AG09309 (cell line): ENCODE data around the gene TPM2.

ENCODE experiments used
- DNase-seq: peaks from one replicate; pipeline ENCODE4 v3.0.0-alpha.2; 2010; ENCODE audit warnings: low read depth
- H3K4me3 ChIP-seq: 2 replicates; pipeline ENCODE4 v1.5.1; 2011; ENCODE audit warnings: mild to moderate bottlenecking, low read depth, low read length, moderate library complexity; ENCODE audit not compliant: control insufficient read depth
- CTCF ChIP-seq: IDR thresholded peaks from 2 replicates; pipeline ENCODE4 v1.5.1; 2011; ENCODE audit warnings: mild to moderate bottlenecking, low read depth, low read length, inconsistent platforms; ENCODE audit not compliant: insufficient read depth, control insufficient read depth; ENCODE audit errors: missing control alignments

The TPM2 gene

GRCh38 chr9:35712762-35713400 is 23.2 kb upstream of the TPM2 start:
- H3K4me3 ChIP-seq, result no peak overlapping the region
- TF ChIP-seq CTCF, result no peak
- no peak for DNase-seq

GRCh38 chr9:35711501-35712428 is 22.0 kb upstream of the TPM2 start:
- DNase-seq, result no peak
- TF ChIP-seq CTCF, result no peak
- no peak overlapping the region for H3K4me3 ChIP-seq

GRCh38 chr9:35710818-35711500 is 21.2 kb upstream of the TPM2 start:
- DNase-seq, result no peak
- TF ChIP-seq CTCF, result no peak
- H3K4me3 ChIP-seq, result no peak overlapping the region

GRCh38 chr9:35708146-35708545 is 18.4 kb upstream of the TPM2 start:
- no peak for DNase-seq
- H3K4me3 ChIP-seq, result no peak overlapping the region
- TF ChIP-seq CTCF, result no peak

GRCh38 chr9:35706951-35707350 is 17.2 kb upstream of the TPM2 start:
- TF ChIP-seq CTCF, result no peak
- DNase-seq, result no peak
- no peak overlapping the region for H3K4me3 ChIP-seq

- DNase-seq, result no peak
- TF ChIP-seq CTCF, result no peak
- H3K4me3 ChIP-seq, result no peak overlapping the region
Observed at GRCh38 chr9:35705836-35706430, 16.2 kb upstream of the TPM2 start.
